HCT116 (cell line): ENCODE data around the gene SEMA4D.

Experiments used
- CEBPB ChIP-seq: IDR thresholded peaks from 2 replicates; pipeline ENCODE4 v1.6.1; 2012; ENCODE audit warnings: low read depth
- ELF1 ChIP-seq: IDR thresholded peaks from 2 replicates; pipeline ENCODE4 v1.6.1; 2012; ENCODE audit warnings: low read depth, borderline replicate concordance
- POLR2A ChIP-seq: IDR thresholded peaks from 2 replicates; pipeline ENCODE4 v1.7.0; 2011; ENCODE audit warnings: borderline replicate concordance; ENCODE audit not compliant: insufficient read depth, insufficient read length; ENCODE audit errors: extremely low read depth
- TF ChIP-seq, protein P1 (sequence below), 3 experiments: fragments of 200-600 bp in 1 of 3; sonication (generic) in 1 of 3; IDR thresholded peaks in 2 of 3; conservative IDR thresholded peaks in 1 of 3; 2 replicates each; pipeline ENCODE4 v1.5.1; 2012 to 2017; ENCODE audit warnings: low read depth in 2 of 3, low read length in 2 of 3, antibody characterized with exemption in 1 of 3, borderline replicate concordance in 1 of 3, control low read depth in 1 of 3, mild to moderate bottlenecking in 1 of 3, mixed read lengths in 1 of 3, mixed run types in 1 of 3, moderate library complexity in 1 of 3; ENCODE audit not compliant: insufficient read depth in 1 of 3

DNA sequence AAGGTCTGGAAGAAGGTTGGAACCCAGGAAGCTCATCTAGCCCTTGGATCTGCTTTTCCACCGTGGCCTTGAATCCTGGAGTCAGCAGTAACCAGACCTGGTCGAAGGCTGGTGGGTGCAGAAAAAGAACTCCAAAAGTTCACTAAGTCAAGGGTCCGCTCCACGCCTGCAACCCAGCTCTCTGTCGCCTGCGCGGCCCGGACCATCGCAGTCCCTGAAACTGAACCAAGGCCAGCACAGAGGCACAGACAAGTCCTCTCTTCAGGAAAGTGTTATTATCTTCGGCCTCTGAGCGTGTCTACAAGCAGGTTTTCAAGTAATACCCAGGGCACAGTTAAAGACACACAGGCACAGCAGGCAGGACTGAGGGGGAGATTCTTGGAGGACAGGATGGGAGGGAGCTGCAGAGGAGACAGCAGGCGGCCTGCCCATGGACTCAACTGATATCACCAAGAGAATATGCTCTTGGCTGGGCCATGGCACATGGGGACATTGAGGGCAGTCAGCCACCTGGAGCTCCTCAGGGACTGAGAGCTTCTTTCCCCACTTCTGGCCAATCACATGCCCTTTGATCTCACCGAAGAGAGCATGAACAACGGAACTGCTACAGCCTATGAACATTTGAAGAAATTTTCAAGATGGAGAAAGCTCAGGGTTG, 45.8 kb upstream of the SEMA4D start:
- TF ChIP-seq, protein P1, sequence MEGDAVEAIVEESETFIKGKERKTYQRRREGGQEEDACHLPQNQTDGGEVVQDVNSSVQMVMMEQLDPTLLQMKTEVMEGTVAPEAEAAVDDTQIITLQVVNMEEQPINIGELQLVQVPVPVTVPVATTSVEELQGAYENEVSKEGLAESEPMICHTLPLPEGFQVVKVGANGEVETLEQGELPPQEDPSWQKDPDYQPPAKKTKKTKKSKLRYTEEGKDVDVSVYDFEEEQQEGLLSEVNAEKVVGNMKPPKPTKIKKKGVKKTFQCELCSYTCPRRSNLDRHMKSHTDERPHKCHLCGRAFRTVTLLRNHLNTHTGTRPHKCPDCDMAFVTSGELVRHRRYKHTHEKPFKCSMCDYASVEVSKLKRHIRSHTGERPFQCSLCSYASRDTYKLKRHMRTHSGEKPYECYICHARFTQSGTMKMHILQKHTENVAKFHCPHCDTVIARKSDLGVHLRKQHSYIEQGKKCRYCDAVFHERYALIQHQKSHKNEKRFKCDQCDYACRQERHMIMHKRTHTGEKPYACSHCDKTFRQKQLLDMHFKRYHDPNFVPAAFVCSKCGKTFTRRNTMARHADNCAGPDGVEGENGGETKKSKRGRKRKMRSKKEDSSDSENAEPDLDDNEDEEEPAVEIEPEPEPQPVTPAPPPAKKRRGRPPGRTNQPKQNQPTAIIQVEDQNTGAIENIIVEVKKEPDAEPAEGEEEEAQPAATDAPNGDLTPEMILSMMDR (IDR thresholded peaks at IDR 0.05 in 2 of 3, conservative IDR thresholded peaks at IDR 0.05 in 1 of 3; ENCODE audit: borderline replicate concordance in 1 of 3, insufficient read depth in 1 of 3, low read depth in 2 of 3, low read length in 2 of 3) = no peak
- TF ChIP-seq POLR2A (no peak), ELF1 (no peak), CEBPB (no peak)
